HepG2 (cell line): Measurements from ENCODE around the gene CCDC57. TPM values are rescaled to one million over a fixed set of nuclear protein-coding genes. Genes with fewer than 3 reads are reported as not detected.

Experiments used
- ATAC-seq: fragments of 200-7000 bp; cut with Tn5 transposase; 3 replicates; pipeline ENCODE4 v1.9.1; 2020; ENCODE audit warnings: mild to moderate bottlenecking, moderate library complexity
- BruUV-seq: library from RNA; stranded (reverse); fragments of 400-500 nt; replicated peaks from 2 replicates; lab custom pipeline; 2021; lab: Mats Ljungman, UMichigan
- CTCF ChIA-PET: fragments of 300-600 bp; formaldehyde crosslinking; extraction: SDS; loops from one replicate; lab custom pipeline; 2021; ENCODE audit warnings: low total read pairs, inconsistent platforms, low intra/inter-chr PET ratio; lab: Yijun Ruan, JAX
- POLR2A ChIA-PET: fragments of 350-600 bp; sonication (Branson Sonifier 250); formaldehyde crosslinking; loops from one replicate; lab custom pipeline; 2020; ENCODE audit warnings: antibody characterized with exemption, inconsistent platforms; lab: Yijun Ruan, JAX
- DNase-seq: peaks from one replicate; pipeline ENCODE4 v3.0.0-alpha.2; 2015; ENCODE audit warnings: low spot score
- FAIRE-seq: peaks from 3 replicates; lab custom pipeline; 2011; peaks lifted over from hg19 to GRCh38; lab: Jason Lieb, UNC
- H2AFZ ChIP-seq: one replicate; pipeline ENCODE4 v1.6.1; 2011; ENCODE audit warnings: low read length, inconsistent platforms
- H3K27ac ChIP-seq: fragments of 300-600 bp; 3 replicates; pipeline ENCODE4 v1.8.0; 2011; ENCODE audit warnings: mixed run types, mild to moderate bottlenecking, mixed read lengths, low read length, inconsistent platforms; ENCODE audit not compliant: insufficient read depth; ENCODE audit errors: extremely low read length
- H3K27me3 ChIP-seq, 2 experiments: fragments of 200-600 bp in 1 of 2; 2 replicates in 1 of 2; 3 replicates in 1 of 2; pipeline versions ENCODE4 v1.6.0 to v1.8.0; 2011; ENCODE audit warnings: low read length in 2 of 2, mild to moderate bottlenecking in 2 of 2, moderate library complexity in 2 of 2, inconsistent platforms in 1 of 2; ENCODE audit not compliant: insufficient read depth in 2 of 2, control insufficient read depth in 1 of 2
- H3K36me3 ChIP-seq, 2 experiments: fragments of 200-600 bp in 1 of 2; replicated peaks in 1 of 2; 2 replicates in 1 of 2; 3 replicates in 1 of 2; pipeline versions ENCODE4 v1.5.1 to v1.8.0; 2011; ENCODE audit warnings: low read length in 2 of 2, inconsistent platforms in 1 of 2; ENCODE audit not compliant: insufficient read depth in 2 of 2, control insufficient read depth in 1 of 2
- H3K4me1 ChIP-seq: 2 replicates; pipeline ENCODE4 v1.5.1; 2012; ENCODE audit warnings: low read length, inconsistent platforms; ENCODE audit not compliant: insufficient read depth
- H3K4me2 ChIP-seq: 2 replicates; pipeline ENCODE4 v1.6.0; 2011; ENCODE audit warnings: low read depth, low read length, inconsistent platforms
- H3K4me3 ChIP-seq, 3 experiments: fragments of 200-600 bp in 1 of 3; sonication (generic), shearing (Covaris generic) in 1 of 3; replicated peaks in 1 of 3; 2 replicates each; pipeline ENCODE4 v1.5.1; 2011 to 2016; ENCODE audit warnings: low read length in 3 of 3, inconsistent platforms in 2 of 3, low read depth in 2 of 3, mild to moderate bottlenecking in 2 of 3, control low read depth in 1 of 3, mixed read lengths in 1 of 3; ENCODE audit not compliant: insufficient read depth in 1 of 3
- H3K79me2 ChIP-seq: one replicate; pipeline ENCODE4 v1.6.1; 2011; ENCODE audit warnings: low read length, inconsistent platforms; ENCODE audit not compliant: insufficient read depth
- H3K9ac ChIP-seq: 2 replicates; pipeline ENCODE4 v1.6.0; 2011; ENCODE audit warnings: mild to moderate bottlenecking, low read depth, low read length, inconsistent platforms; ENCODE audit not compliant: insufficient read depth
- H3K9me3 ChIP-seq: 2 replicates; pipeline ENCODE4 v1.5.1; 2012; ENCODE audit warnings: mild to moderate bottlenecking, low read length
- H4K20me1 ChIP-seq: 2 replicates; pipeline ENCODE4 v1.6.0; 2011; ENCODE audit warnings: inconsistent platforms, mild to moderate bottlenecking, low read length, moderate library complexity; ENCODE audit not compliant: insufficient read depth
- CHD2 ChIP-seq: IDR thresholded peaks from 2 replicates; pipeline ENCODE4 v1.6.1; 2011; ENCODE audit warnings: low read depth, low read length, improper control_type of control experiment
- FLYWCH1 ChIP-seq: sonication (generic); formaldehyde crosslinking; IDR thresholded peaks from 2 replicates; pipeline ENCODE4 v1.8.1; 2023; ENCODE audit warnings: mild to moderate bottlenecking, missing genetic modification reagents
- NCOA1 ChIP-seq: sonication (generic); formaldehyde crosslinking; IDR thresholded peaks from 2 replicates; pipeline ENCODE4 v1.9.0; 2021; ENCODE audit warnings: missing genetic modification reagents
- RBFOX2 ChIP-seq: fragments of 200-400 bp; formaldehyde crosslinking; IDR thresholded peaks from 2 replicates; pipeline ENCODE4 v1.6.1; 2017; ENCODE audit warnings: low read depth, mild to moderate bottlenecking, low read length
- ZNF180 ChIP-seq: sonication (generic); formaldehyde crosslinking; IDR thresholded peaks from 2 replicates; pipeline ENCODE4 v1.4.0; 2020; ENCODE audit warnings: low read depth, missing genetic modification reagents, borderline replicate concordance
- ZNF431 ChIP-seq: sonication (generic); formaldehyde crosslinking; IDR thresholded peaks from 2 replicates; pipeline ENCODE4 v1.9.0; 2022; ENCODE audit warnings: missing genetic modification reagents, low read depth, mild to moderate bottlenecking, borderline replicate concordance
- ZNF556 ChIP-seq: sonication (generic); formaldehyde crosslinking; IDR thresholded peaks from 2 replicates; pipeline ENCODE4 v1.4.0; 2020; ENCODE audit warnings: mild to moderate bottlenecking, missing genetic modification reagents, borderline replicate concordance
- ZNF557 ChIP-seq: sonication (generic); formaldehyde crosslinking; IDR thresholded peaks from 2 replicates; pipeline ENCODE4 v1.4.0; 2020; ENCODE audit warnings: missing genetic modification reagents
- ZNF737 ChIP-seq: sonication (generic); formaldehyde crosslinking; IDR thresholded peaks from 2 replicates; pipeline ENCODE4 v1.5.0; 2020; ENCODE audit warnings: missing genetic modification reagents, mild to moderate bottlenecking, borderline replicate concordance
- whole genome bisulfite sequencing: methylation state at CpG from one replicate; pipeline ENCODE4 v1.1.6; 2017; ENCODE audit warnings: low lambda C conversion rate; 5-methylcytosine and 5-hydroxymethylcytosine counted together
- in situ Hi-C: cut with HindIII; loops from 2 replicates; pipeline ENCODE4 v1.10.0; 2017; ENCODE audit warnings: low pct_unique_long_range_greater_than_20kb; ENCODE audit not compliant: extremely low pct_ligation_motif_present
- intact Hi-C: fragments of 100-400 bp; cut with micrococcal nuclease; formaldehyde crosslinking; loops from one replicate; pipeline ENCODE4 v1.10.0; 2022; ENCODE audit not compliant: unreplicated experiment
- polyA plus RNA-seq, 8 experiments: library from polyadenylated mRNA; depleted of rRNA in 3 of 8; stranded (reverse) in 7 of 8; unstranded in 1 of 8; fragments of >200 nt; fragmentation: Illumina TruSeq in 4 of 8; extraction: Trizol in 4 of 8; gene quantifications; 2 replicates each; pipeline versions ENCODE4 v1.2.1 to v1.2.3, GENCODE V29; 2011 to 2016; ENCODE audit warnings: low read depth in 4 of 8, missing spikeins in 1 of 8, mixed read lengths in 1 of 8; ENCODE audit not compliant: insufficient read depth in 1 of 8
- total RNA-seq, 5 experiments: library from RNA; depleted of rRNA; stranded (reverse); fragments of >200 nt; fragmentation: Illumina TruSeq; extraction: Trizol; gene quantifications; 2 replicates each; pipeline ENCODE4 v1.2.3, GENCODE V29; 2016; ENCODE audit warnings: low read depth in 1 of 5
- TF ChIP-seq, protein P1 (sequence below): sonication (generic); formaldehyde crosslinking; IDR thresholded peaks from 2 replicates; pipeline ENCODE4 v1.4.0; 2020; ENCODE audit warnings: missing genetic modification reagents
- TF ChIP-seq, protein P2 (sequence below): sonication (generic); formaldehyde crosslinking; IDR thresholded peaks from 2 replicates; pipeline ENCODE4 v1.5.0; 2020; ENCODE audit warnings: missing genetic modification reagents

Gene CCDC57
- total and polyA plus RNA-seq, 2 of the 13 experiments (the other 11 are each of a cell fraction or from before 2014, with no cell fraction given), result 59.3 to 59.9 TPM

- Histone ChIP-seq H3K36me3 (peaks cover 24 to 43% of the 10 kb centered on the region in 2 experiments), H3K27ac (no peak overlapping the region), H4K20me1 (no peaks in the 10 kb centered on the region; the same call in 1 of the 2 replicates), H3K9ac (peak overlapping the region; percentile 94; the same call in 1 of the 2 replicates), H3K4me1 (peaks cover 61% of the 10 kb centered on the region), H3K27me3 (no peaks in the 10 kb centered on the region; a peak in 2 of 5 replicates), H3K4me2 (peak overlapping the region; percentile 92), H3K4me3 (peak overlapping the region; percentile 76 to 99 (median 95)), H3K79me2 (peaks cover 37% of the 10 kb centered on the region), H3K9me3 (no peaks in the 10 kb centered on the region), H2AFZ (no peak overlapping the region)
- POLR2A ChIA-PET, result interaction anchor here (1.2 to 3.4 kb wide), 2 partner anchors 13 to 16 kb away, joined by 3 to 33 read pairs; partner anchors contain the start of gene DCXR
- ATAC-seq (no peak), FAIRE-seq (no peak), DNase-seq (no peak)
- in situ Hi-C loops, result no loop called here
- intact Hi-C loops, result loop anchor here (5.0 kb wide), 1 partner anchor 44 kb away; the partner anchor contains the start of gene FASN
- TF ChIP-seq ZNF556 (CRISPR knock-in tag), result no peak
- TF ChIP-seq ZNF737 (CRISPR knock-in tag), result no peak
- TF ChIP-seq, protein P1, sequence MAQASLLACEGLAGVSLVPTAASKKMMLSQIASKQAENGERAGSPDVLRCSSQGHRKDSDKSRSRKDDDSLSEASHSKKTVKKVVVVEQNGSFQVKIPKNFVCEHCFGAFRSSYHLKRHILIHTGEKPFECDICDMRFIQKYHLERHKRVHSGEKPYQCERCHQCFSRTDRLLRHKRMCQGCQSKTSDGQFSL (CRISPR knock-in tag), result no peak
- TF ChIP-seq, protein P2, sequence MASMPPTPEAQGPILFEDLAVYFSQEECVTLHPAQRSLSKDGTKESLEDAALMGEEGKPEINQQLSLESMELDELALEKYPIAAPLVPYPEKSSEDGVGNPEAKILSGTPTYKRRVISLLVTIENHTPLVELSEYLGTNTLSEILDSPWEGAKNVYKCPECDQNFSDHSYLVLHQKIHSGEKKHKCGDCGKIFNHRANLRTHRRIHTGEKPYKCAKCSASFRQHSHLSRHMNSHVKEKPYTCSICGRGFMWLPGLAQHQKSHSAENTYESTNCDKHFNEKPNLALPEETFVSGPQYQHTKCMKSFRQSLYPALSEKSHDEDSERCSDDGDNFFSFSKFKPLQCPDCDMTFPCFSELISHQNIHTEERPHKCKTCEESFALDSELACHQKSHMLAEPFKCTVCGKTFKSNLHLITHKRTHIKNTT (CRISPR knock-in tag), result no peak
- TF ChIP-seq ZNF180 (CRISPR knock-in tag), result no peak
- TF ChIP-seq ZNF557 (CRISPR knock-in tag), result no peak
- TF ChIP-seq NCOA1 (CRISPR knock-in tag), result no peak
- TF ChIP-seq RBFOX2, result no peak
- TF ChIP-seq FLYWCH1 (CRISPR knock-in tag), result no peak
- no peak for TF ChIP-seq ZNF431 (CRISPR knock-in tag)
- TF ChIP-seq CHD2, result no peak
- CTCF ChIA-PET, result no interaction called here
- 99% methylated on average over 13 of the region's 19 CpGs for WGBS
- no TSS peak for BruUV-seq
Observed at GRCh38 chr17:82053130-82053529, 159.5 kb downstream of the CCDC57 start.
